ENCODE results near the gene LEKR1. TPM values are rescaled to one million over a fixed set of nuclear protein-coding genes. Genes with fewer than 3 reads are reported as not detected.
"Not testable (repeated sequence)": the region's sequence is repeated elsewhere in the genome, so short reads cannot be mapped to it uniquely, and the experiment has no call there.

Gene LEKR1
- total and polyA plus RNA-seq, 2 donors = 0.37 to 2.7 TPM

DNA sequence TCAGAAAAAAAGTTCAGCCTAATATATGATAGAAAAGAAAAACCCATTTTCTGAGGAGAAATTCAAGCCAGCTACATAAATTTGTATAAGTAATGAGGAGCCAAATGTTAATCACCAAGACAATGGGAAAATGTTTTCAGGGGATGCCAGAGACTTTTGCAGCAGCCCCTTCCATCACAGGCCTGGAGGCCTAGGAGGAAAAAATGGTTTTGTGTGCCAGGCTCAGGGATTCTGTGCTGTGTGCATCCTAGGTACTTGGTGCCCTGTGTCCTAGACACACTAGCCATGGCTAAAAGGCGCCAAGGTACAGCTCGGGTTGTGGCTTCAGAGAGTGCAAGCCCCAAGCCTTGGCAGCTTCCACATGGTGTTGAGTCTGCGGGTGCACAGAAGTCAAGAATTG is 53.3 kb downstream of the LEKR1 start:
- H3K36me3 ChIP-seq (ENCODE audit: insufficient read depth); DNase-seq (ENCODE audit: extremely low spot score); H3K27ac ChIP-seq (ENCODE audit: low read depth); H3K4me3 ChIP-seq (ENCODE audit: low read depth, low read length); H3K4me1 ChIP-seq (ENCODE audit: insufficient read depth): not testable (repeated sequence)
- WGBS = 92% methylated on average over 3 of the region's 3 CpGs

DNA sequence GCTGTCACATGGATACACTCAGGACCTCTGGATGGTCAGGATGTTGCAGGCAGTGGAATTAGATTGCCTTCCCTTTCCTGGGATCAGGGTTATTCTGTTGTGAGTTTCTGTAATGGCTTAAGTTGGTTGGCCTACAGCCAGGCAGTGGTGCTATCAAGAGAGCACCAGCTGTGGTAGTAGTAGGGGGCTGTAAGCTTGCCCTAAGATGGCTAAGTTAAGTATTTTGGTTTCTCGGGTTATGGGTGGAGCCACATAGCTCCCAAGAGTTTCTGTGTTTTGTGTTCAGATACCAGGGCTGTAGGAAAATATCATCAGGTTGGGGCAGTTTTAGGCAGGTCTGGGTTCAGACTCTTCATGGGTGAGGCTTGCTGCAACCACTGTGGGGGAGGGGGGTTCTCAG is 59.6 kb downstream of the LEKR1 start:
- 82% methylated on average over 1 of the region's 1 CpG for WGBS
- no peaks in the 10 kb centered on the region for H3K4me1 ChIP-seq (ENCODE audit: insufficient read depth)
- H3K4me3 ChIP-seq (ENCODE audit: low read depth, low read length) = no peak overlapping the region
- H3K27ac ChIP-seq (ENCODE audit: low read depth) = no peak overlapping the region
- DNase-seq (ENCODE audit: extremely low spot score) = no peak
- no peaks in the 10 kb centered on the region for H3K36me3 ChIP-seq (ENCODE audit: insufficient read depth)

DNA sequence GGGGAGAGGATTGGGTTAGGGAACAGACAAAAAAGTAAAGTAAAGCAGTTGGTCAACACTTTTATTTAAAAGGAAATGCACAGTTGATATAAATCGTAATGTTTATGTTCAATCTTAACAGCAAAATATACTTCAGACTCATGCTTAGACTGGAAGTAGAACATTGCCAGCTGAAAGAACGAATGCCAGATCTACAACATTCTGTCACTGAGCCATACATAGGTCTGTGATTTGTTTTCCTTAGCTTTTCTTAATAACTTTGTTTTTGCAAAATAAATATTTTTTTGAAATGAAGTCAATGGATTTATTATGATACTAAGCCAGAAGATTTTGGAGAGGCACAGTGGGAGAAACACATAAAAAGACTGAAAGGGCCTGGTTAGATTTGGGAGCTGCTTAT is 62.0 kb downstream of the LEKR1 start:
- no peaks in the 10 kb centered on the region for H3K4me1 ChIP-seq (ENCODE audit: insufficient read depth)
- WGBS = 36% methylated on average over 2 of the region's 2 CpGs
- no peak overlapping the region for H3K4me3 ChIP-seq (ENCODE audit: low read depth, low read length)
- no peak for DNase-seq (ENCODE audit: extremely low spot score)
- H3K27ac ChIP-seq (ENCODE audit: low read depth) = no peak overlapping the region
- H3K36me3 ChIP-seq (ENCODE audit: insufficient read depth) = no peaks in the 10 kb centered on the region

DNA sequence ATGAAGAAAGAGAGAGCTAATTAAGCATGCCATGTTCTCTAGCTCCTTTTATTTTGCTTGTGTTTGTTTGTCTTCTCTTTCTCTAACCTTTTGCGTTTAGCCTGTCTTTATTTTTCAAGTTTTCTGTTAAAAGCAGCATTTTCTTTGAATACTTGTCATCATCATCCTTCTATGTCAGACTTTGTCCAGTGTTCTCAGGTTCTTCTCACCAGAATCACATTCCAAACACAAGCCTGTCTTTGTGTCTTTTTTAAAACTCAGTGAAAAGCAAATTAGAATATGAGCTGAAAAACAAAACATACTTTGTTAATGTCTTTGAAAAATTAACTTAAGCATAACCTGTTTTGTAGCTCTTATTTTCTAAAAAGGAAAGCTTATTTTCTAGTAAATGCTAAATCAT is 62.4 kb downstream of the LEKR1 start:
- DNase-seq (ENCODE audit: extremely low spot score) = no peak
- Histone ChIP-seq H3K4me1 (ENCODE audit: insufficient read depth) (no peaks in the 10 kb centered on the region), H3K27ac (ENCODE audit: low read depth) (no peak overlapping the region), H3K4me3 (ENCODE audit: low read depth, low read length) (no peak overlapping the region), H3K36me3 (ENCODE audit: insufficient read depth) (no peaks in the 10 kb centered on the region)
- 53% methylated on average over 1 of the region's 1 CpG for WGBS

DNA sequence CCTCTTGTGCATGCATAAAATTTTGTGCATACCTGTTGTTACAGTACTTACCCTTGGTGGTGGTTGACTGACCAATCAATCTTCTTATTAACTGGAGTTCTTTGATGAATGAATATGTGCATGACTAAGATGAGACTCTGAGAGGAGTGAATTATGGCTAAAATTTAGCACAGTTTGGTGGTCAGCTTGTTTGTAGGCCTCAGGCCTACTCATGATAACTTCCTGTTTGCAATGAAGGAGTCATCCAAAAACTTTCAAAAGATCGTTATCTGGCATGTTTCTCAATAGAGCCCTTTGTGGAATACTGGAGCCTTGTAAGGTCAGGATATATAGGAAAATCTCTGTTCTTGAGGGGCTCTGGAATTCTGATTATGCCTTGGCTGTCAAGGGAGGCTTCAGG is 66.5 kb downstream of the LEKR1 start:
- no peak overlapping the region for H3K4me3 ChIP-seq (ENCODE audit: low read depth, low read length)
- no peaks in the 10 kb centered on the region for H3K36me3 ChIP-seq (ENCODE audit: insufficient read depth)
- DNase-seq (ENCODE audit: extremely low spot score) = no peak
- 84% methylated on average over 1 of the region's 1 CpG for WGBS
- H3K4me1 ChIP-seq (ENCODE audit: insufficient read depth) = no peaks in the 10 kb centered on the region
- no peak overlapping the region for H3K27ac ChIP-seq (ENCODE audit: low read depth)

DNA sequence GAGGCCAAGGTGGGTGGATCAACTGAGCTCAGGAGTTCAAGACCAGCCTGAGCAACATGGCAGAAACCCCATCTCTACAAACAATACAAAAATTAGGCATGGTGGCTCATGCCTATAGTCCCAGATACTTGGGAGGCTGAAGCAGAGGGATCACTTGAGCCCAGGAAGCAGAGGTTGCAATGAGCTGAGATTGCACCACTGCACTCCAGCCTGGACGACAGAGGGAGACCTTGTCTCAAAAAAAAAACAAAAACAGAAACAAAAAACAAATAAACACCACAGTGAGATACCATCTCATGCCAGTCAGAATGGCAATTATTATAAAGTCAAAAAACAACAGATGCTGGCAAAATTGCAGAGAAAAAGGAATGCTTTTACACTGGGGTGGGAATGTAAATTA is 69.2 kb downstream of the LEKR1 start:
- H3K4me3 ChIP-seq (ENCODE audit: low read depth, low read length); H3K36me3 ChIP-seq (ENCODE audit: insufficient read depth); H3K4me1 ChIP-seq (ENCODE audit: insufficient read depth); H3K27ac ChIP-seq (ENCODE audit: low read depth); DNase-seq (ENCODE audit: extremely low spot score): not testable (repeated sequence)
- WGBS = 74% methylated on average over 1 of the region's 1 CpG

DNA sequence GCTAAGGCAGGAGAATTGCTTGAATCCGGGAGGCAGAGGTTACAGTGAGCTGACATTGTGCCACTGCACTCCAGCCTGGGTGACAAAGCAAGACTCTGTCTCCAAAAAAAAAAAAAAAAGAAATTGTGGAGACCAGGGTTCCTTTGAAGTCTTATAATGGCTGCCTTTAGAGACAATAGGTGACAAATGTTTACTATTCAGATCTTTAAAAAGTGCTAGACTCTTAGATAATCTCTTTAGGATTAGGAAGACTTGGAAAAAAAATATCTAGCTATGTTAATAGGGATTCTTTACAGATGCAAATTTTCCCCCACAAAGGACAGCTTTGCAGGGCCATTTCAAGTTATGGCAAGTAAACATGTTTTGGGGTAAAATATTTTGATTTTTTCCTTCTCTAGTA is 71.7 kb downstream of the LEKR1 start:
- DNase-seq (ENCODE audit: extremely low spot score); H3K36me3 ChIP-seq (ENCODE audit: insufficient read depth); H3K4me3 ChIP-seq (ENCODE audit: low read depth, low read length); H3K27ac ChIP-seq (ENCODE audit: low read depth); H3K4me1 ChIP-seq (ENCODE audit: insufficient read depth): not testable (repeated sequence)
- WGBS = 78% methylated on average over 1 of the region's 1 CpG

DNA sequence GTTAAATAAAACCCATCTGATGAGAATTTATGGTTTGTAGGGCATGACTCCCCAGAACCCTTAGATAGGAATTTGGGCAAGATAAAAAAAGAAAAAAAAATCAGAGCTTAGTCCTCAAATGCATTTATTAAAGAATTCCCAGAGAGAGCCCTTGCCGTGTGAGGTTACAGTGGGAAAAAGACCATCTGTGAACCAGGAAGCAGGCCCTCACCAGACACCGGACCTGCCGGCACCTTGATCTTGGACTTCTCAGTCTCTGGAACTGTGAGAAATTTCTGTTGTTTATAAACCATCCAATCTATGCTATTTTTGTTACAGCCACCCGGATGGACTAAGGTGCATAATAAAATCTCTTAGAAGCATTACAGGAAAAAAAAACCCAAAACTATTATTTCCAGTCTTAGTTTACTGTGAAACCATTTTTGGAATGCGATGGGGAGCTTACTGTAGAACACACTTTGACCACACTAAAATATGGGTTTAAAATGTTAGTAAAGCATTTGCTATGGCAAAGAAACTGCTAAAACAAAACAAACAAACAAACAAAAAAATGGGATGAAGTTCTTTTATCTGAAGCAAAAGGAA is 72.2 kb downstream of the LEKR1 start:
- H3K4me1 ChIP-seq (ENCODE audit: insufficient read depth) = no peaks in the 10 kb centered on the region
- no peak overlapping the region for H3K4me3 ChIP-seq (ENCODE audit: low read depth, low read length)
- 44% methylated on average over 5 of the region's 5 CpGs for WGBS
- no peak for DNase-seq (ENCODE audit: extremely low spot score)
- no peak overlapping the region for H3K27ac ChIP-seq (ENCODE audit: low read depth)
- H3K36me3 ChIP-seq (ENCODE audit: insufficient read depth) = no peaks in the 10 kb centered on the region

DNA sequence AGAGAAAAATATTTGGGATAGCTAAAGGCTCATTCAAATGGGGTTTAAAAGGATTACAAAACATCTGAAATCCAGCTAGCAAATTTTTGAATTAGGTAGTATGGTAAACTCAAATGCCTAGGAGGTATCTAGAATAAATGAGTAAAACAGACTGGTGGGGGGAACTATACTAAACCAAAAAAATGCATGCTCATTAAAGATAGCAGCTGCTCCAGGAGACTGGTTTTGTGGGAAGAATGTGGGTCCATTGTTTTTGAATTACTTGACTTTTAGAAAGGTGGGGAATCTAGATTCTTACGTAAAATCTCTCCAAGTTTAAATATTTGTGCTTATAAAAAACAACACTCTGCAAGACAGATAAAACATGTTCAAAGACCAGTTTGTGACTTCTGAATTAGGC is 73.8 kb downstream of the LEKR1 start:
- 46% methylated on average over 1 of the region's 1 CpG for WGBS

DNA sequence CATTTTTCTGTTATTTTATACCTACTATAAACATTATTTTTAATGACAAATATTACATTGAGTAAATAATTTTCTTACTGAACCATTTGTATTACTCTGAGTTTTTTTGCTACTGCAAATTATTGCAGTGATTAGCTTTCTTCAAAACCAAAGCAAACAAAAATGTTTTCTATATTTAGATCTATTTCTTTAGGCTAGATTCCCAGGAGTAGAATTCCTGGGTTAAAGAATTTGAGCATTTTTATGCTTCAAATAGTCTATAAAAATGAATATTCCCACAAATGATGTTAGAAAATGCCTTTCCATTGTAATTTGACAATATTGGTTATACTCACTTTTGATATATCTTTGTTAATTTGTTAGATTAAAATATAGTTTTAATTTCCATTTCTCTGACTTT is 76.8 kb downstream of the LEKR1 start:
- H3K4me3 ChIP-seq (ENCODE audit: low read depth, low read length) = no peak overlapping the region
- H3K27ac ChIP-seq (ENCODE audit: low read depth) = no peak overlapping the region
- no peak for DNase-seq (ENCODE audit: extremely low spot score)
- no peaks in the 10 kb centered on the region for H3K4me1 ChIP-seq (ENCODE audit: insufficient read depth)
- H3K36me3 ChIP-seq (ENCODE audit: insufficient read depth) = no peaks in the 10 kb centered on the region

More for the DNA sequence above, 73.8 kb downstream of the LEKR1 start:
- DNase-seq (ENCODE audit: extremely low spot score) = no peak
- Histone ChIP-seq H3K4me1 (ENCODE audit: insufficient read depth) (no peaks in the 10 kb centered on the region), H3K4me3 (ENCODE audit: low read depth, low read length) (no peak overlapping the region), H3K36me3 (ENCODE audit: insufficient read depth) (no peaks in the 10 kb centered on the region), H3K27ac (ENCODE audit: low read depth) (no peak overlapping the region)

DNA sequence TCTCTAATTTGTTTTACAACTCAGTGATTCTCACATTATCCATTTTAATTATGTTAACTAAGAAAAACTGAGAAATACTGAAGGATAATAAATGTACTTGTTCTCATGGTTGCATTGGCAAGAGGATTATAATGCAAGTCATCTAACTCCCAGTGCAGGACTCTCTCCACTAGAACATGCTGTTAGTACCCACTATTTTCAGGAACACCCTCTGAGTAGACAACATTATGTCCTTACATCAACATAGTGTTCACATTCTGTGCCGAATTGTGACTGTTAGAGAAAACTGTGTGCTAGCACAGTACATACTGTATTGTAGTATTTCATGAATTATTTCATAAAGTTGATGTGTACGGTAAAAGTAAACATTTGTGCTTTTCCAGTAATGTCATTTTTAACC is 80.1 kb downstream of the LEKR1 start:
- no peak for DNase-seq (ENCODE audit: extremely low spot score)
- no peaks in the 10 kb centered on the region for H3K36me3 ChIP-seq (ENCODE audit: insufficient read depth)
- H3K27ac ChIP-seq (ENCODE audit: low read depth) = no peak overlapping the region
- no peak overlapping the region for H3K4me3 ChIP-seq (ENCODE audit: low read depth, low read length)
- 63% methylated on average over 2 of the region's 2 CpGs for WGBS
- H3K4me1 ChIP-seq (ENCODE audit: insufficient read depth) = no peaks in the 10 kb centered on the region

DNA sequence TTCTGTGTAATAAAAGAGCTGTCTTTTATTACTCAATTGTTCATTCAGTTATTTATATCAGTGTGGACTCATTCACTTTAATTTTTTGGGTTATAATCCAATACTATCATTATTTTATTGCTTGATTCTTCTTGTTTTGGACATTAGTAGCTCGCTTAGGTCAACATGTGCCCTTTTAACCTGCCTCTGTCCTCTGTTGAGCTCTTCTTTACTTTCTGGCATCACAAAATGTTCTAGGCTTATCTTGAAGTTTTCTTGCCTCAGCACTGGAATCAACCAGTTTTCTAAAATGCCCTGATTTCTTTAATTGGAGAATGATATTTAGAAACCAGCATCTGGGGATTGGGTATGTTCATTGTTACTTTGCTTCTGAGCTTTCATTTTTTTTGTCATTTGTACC is 82.2 kb downstream of the LEKR1 start:
- Histone ChIP-seq H3K27ac (ENCODE audit: low read depth) (no peak overlapping the region), H3K36me3 (ENCODE audit: insufficient read depth) (no peaks in the 10 kb centered on the region), H3K4me1 (ENCODE audit: insufficient read depth) (no peaks in the 10 kb centered on the region), H3K4me3 (ENCODE audit: low read depth, low read length) (no peak overlapping the region)
- WGBS = 86% methylated on average over 1 of the region's 1 CpG
- DNase-seq (ENCODE audit: extremely low spot score) = no peak

DNA sequence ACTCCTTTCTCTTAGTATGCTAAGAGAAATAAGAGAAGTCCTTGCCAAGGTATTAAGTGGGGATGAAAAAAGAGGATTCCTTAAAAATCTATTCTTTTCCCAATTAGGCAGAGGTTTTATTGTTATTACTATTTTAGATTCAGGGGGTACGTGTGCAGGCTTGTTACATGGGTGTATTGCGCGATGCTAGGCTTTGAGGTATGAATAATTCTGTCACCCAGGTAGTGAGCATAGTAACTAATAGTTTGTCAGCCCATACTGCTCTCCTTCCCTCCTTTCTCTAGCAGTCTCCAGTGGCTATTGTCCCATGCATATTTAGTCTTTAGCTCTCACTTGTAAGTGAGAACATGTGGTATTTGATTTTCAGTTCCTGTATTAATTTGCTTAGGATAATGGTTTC is 83.9 kb downstream of the LEKR1 start:
- no peak overlapping the region for H3K4me3 ChIP-seq (ENCODE audit: low read depth, low read length)
- no peak for DNase-seq (ENCODE audit: extremely low spot score)
- H3K4me1 ChIP-seq (ENCODE audit: insufficient read depth) = no peaks in the 10 kb centered on the region
- H3K27ac ChIP-seq (ENCODE audit: low read depth) = no peak overlapping the region
- 83% methylated on average over 3 of the region's 3 CpGs for WGBS
- H3K36me3 ChIP-seq (ENCODE audit: insufficient read depth) = no peaks in the 10 kb centered on the region

DNA sequence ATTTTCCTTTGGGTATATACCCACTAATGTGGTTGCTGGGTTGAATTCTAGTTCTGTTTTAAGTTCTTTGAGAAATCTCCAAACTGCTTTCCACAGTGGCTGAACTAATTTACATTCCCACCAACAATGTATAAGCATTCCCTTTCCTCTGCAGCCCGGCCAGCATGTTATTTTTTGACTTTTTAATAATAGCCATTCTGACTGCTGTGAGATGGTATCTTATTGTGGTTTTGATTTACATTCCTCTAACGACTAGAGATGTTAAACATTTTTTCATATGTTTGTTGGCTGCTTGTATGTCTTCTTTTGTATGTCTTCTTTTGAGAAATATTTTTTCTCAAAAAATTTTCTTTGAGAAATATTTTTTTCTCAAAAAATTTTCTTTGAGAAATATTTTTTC is 84.7 kb downstream of the LEKR1 start:
- H3K36me3 ChIP-seq (ENCODE audit: insufficient read depth); H3K27ac ChIP-seq (ENCODE audit: low read depth); DNase-seq (ENCODE audit: extremely low spot score); H3K4me3 ChIP-seq (ENCODE audit: low read depth, low read length); H3K4me1 ChIP-seq (ENCODE audit: insufficient read depth): not testable (repeated sequence)
- 22% methylated on average over 2 of the region's 2 CpGs for WGBS

DNA sequence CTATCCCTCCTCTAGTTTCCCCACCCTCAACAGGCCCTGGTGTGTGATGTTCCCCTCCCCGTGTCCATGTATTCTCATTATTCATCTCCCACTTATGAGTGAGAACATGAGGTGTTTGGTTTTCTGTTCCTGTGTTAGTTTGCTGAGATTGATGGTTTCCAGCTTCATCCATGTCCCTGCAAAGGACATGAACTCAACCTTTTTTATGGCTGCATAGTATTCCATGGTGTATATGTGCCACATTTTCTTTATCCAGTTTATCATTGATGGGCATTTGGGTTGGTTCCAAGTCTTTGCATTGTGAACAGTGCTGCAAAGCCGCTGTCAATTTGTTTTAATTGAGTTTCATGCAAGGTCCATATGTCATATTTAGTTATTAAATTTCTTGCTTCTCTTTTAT is 88.1 kb downstream of the LEKR1 start:
- 94% methylated on average over 2 of the region's 2 CpGs for WGBS
- not testable (repeated sequence) for H3K36me3 ChIP-seq (ENCODE audit: insufficient read depth); DNase-seq (ENCODE audit: extremely low spot score); H3K4me1 ChIP-seq (ENCODE audit: insufficient read depth); H3K27ac ChIP-seq (ENCODE audit: low read depth); H3K4me3 ChIP-seq (ENCODE audit: low read depth, low read length)

Data from urinary bladder (tissue), 4 donors.